ES-I3 (cell line): ENCODE data around the gene THTPA.

Source experiments
- H3K36me3 ChIP-seq: 2 replicates; pipeline ENCODE4 v1.6.1; 2013; ENCODE audit warnings: mild to moderate bottlenecking, low read length, control low read depth, moderate library complexity; ENCODE audit not compliant: insufficient read depth
- H3K4me1 ChIP-seq: 2 replicates; pipeline ENCODE4 v1.6.1; 2013; ENCODE audit warnings: mild to moderate bottlenecking, control low read depth, low read length; ENCODE audit not compliant: insufficient read depth
- H3K9ac ChIP-seq: 2 replicates; pipeline ENCODE4 v1.6.1; 2013; ENCODE audit warnings: low read depth, mild to moderate bottlenecking, low read length, moderate library complexity
- H3K9me3 ChIP-seq: 2 replicates; pipeline ENCODE4 v1.6.1; 2013; ENCODE audit warnings: mild to moderate bottlenecking, low read length, moderate library complexity; ENCODE audit not compliant: control insufficient read depth, insufficient read depth

Gene THTPA

DNA sequence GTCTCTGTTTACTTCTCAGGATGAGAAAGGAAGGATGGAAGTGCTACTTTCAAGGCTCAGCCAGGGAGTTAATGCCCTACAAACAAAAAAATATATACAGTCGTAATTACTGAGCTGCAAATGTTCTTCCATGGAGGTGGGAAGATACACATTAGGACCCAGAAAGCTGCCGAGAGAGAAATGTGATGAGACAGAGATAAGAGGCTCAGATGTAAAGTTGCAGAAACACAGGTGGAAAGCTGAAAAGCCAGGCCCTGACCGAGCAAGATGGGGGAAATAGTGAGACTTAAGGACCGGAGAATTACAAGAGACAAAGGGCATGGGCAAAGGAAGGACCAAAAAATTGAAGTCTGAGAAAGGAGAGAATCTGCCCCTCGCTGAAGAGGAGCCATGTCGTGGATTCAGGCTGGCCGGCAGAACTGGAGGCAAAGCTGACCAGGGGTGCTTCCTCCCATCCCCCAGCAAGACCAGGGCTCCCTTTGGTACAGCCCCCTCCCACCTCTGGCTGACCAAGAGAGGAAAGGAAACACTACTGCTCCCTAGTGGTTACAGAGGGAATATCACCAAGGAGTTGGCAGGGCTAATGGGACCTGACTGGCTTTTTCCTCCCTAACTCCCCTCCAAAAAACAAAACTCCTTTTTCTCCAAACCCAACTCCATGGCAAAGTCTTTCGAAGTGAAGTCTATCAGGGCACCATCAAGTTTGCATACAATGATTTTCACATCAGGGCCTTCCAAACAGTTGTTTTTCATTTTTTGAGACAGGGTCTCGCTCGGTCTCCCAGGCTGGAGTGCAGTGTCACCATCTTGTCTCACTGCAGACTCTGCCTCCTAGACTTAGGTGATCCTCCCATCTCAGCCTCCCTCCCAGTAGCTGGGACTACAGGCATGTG, 16.6 kb upstream of the THTPA start:
- Histone ChIP-seq H3K4me1 (peaks cover 31% of the 10 kb centered on the region), H3K9ac (peak overlapping the region; percentile 82), H3K36me3 (peaks cover 6% of the 10 kb centered on the region; the same call in 1 of the 2 replicates), H3K9me3 (no peaks in the 10 kb centered on the region)

DNA sequence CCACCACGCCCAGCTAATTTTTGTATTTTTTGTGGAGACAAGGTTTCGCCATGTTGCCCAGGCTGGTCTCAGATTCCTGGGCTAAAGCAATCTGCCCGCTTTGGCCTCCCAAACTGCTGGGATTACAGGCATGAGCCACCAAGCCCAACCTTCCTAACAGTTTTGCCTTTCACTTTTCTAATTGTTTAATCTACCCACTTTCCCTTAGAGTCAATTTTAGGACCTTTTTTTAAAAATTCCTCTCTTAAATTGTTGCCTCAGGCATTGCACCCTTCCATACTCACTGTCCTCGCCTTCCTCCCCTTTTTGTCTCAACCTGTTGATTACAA, 16.0 kb upstream of the THTPA start:
- peaks cover 31% of the 10 kb centered on the region for H3K4me1 ChIP-seq
- H3K9ac ChIP-seq: no peak overlapping the region

GRCh38 chr14:23542261-23542660, 13.8 kb upstream of the THTPA start:
- H3K4me1 ChIP-seq: peaks cover 39% of the 10 kb centered on the region
- H3K9ac ChIP-seq: no peak overlapping the region
- H3K36me3 ChIP-seq: peaks cover 6% of the 10 kb centered on the region; the same call in 1 of the 2 replicates
- H3K9me3 ChIP-seq: no peaks in the 10 kb centered on the region

More for the DNA sequence above, 16.0 kb upstream of the THTPA start:
- Histone ChIP-seq H3K9me3 (no peaks in the 10 kb centered on the region), H3K36me3 (peaks cover 6% of the 10 kb centered on the region; the same call in 1 of the 2 replicates)

DNA sequence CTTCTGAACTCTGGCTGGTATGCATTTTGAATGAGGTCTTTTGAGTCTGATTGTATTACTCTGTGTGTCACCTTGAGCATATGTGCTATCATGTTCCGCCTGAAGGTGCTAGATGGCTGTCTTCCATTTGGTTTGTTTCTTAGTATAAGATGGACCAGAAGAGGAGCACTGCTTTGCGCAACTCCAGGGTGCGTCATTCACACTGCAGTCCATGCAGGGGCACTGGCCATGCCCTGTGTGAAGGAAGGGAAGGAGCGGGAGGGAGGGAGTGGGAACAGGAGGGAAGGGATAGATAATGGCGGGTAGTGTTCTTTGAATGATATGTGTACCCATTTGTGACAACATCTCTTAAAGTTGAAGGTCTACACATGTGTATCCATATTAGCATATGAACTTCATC, 12.7 kb upstream of the THTPA start:
- no peak overlapping the region for H3K9ac ChIP-seq
- H3K36me3 ChIP-seq: peaks cover 6% of the 10 kb centered on the region; the same call in 1 of the 2 replicates
- H3K9me3 ChIP-seq: no peaks in the 10 kb centered on the region
- H3K4me1 ChIP-seq: peaks cover 50% of the 10 kb centered on the region

DNA sequence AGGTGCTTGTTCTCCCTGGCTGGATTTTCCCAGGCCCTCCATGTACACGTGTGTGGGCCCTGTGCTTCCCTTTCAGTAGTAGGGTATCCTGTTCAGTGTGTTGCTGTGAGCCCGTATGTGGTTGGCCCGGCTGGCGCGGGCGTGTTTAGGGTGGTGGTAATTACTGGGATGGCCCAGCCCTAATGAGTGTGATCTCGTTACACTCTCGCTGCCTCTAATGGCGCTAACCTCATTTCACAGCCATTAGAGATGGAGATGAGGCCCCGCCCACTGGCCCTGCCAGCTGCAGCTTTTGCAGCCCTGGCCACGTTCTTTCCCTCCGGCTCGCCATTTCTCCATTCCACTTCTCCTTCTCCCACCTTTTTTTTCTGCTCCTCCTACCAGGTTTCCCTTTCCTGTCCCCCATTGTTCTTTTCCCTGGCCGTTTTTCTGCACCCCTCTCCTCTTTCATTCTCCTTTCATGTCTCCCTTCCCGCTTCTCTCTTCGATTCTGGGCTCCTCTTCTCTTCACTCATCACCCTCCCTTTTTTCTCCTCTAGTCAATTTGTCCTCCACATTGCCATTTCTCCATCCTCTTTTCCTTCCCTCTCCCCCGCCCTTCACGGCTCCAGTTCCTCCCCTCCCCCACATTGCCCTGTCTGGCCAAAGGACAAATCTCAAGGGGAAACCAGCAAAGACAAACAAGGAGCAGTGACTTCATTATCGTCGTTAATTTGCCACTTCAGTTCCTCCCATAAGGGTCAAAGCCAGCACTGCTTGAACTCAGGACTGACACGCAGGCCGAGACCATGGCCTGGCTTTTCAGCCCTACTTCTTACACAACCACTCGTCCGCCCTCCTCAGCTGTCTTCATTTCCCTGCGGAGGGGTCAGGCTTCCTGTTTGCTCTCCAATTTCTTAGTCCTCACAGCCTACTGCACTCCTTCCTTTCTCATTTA, 11.3 kb upstream of the THTPA start:
- peaks cover 6% of the 10 kb centered on the region; the same call in 1 of the 2 replicates for H3K36me3 ChIP-seq
- H3K9me3 ChIP-seq: no peaks in the 10 kb centered on the region
- peaks cover 52% of the 10 kb centered on the region for H3K4me1 ChIP-seq
- peak overlapping the region; percentile 38 for H3K9ac ChIP-seq

DNA sequence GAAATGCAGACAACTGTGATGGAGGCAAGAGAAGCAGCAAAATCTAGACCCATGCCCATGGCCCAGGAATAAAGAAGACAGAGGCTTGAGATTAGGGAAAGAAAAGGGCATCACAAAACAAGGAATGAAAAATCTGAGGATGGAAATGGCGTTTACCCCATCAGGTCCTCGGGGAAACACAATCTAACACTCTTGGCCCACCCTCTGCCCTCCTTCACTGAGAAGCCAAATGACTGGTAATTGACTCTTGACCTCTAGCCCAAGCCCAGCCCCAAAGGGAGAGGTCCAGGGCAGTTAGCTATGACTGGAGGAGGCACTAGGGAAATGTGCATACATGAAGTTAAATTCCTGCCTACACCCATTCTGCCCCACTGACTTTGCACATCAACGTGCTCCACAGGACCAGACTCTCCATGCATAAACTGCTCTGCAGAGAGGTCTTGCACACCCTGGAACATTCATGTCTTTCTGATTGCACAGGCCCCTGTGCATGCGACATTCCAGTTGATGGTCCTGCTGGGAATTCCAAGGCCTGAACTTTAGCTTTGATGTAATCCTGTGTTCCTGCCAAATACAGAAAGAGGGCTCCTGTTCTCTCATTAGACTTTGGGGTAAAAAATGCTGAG, 10.2 kb upstream of the THTPA start:
- H3K36me3 ChIP-seq: peaks cover 6% of the 10 kb centered on the region; the same call in 1 of the 2 replicates
- no peaks in the 10 kb centered on the region for H3K9me3 ChIP-seq
- H3K4me1 ChIP-seq: peaks cover 49% of the 10 kb centered on the region
- H3K9ac ChIP-seq: no peak overlapping the region

GRCh38 chr14:23546450-23547035, 9.5 kb upstream of the THTPA start:
- Histone ChIP-seq H3K4me1 (peaks cover 49% of the 10 kb centered on the region), H3K9ac (no peak overlapping the region), H3K9me3 (no peaks in the 10 kb centered on the region), H3K36me3 (peaks cover 6% of the 10 kb centered on the region; the same call in 1 of the 2 replicates)

- H3K9ac ChIP-seq: no peak overlapping the region; the same call in 1 of the 2 replicates
- H3K4me1 ChIP-seq: peaks cover 49% of the 10 kb centered on the region
- no peaks in the 10 kb centered on the region for H3K9me3 ChIP-seq
- peaks cover 4% of the 10 kb centered on the region; the same call in 1 of the 2 replicates for H3K36me3 ChIP-seq
Observed at GRCh38 chr14:23547924-23548323, 8.1 kb upstream of the THTPA start.

- Histone ChIP-seq H3K9me3 (no peaks in the 10 kb centered on the region), H3K9ac (peak overlapping the region; percentile 8; the same call in 1 of the 2 replicates), H3K36me3 (no peaks in the 10 kb centered on the region), H3K4me1 (peaks cover 49% of the 10 kb centered on the region)
Observed at GRCh38 chr14:23548351-23549318, 7.4 kb upstream of the THTPA start.

- peaks cover 45% of the 10 kb centered on the region for H3K4me1 ChIP-seq
- H3K9me3 ChIP-seq: no peaks in the 10 kb centered on the region
- peak overlapping the region; percentile 86 for H3K9ac ChIP-seq
Observed at GRCh38 chr14:23550131-23550811, 5.8 kb upstream of the THTPA start.

DNA sequence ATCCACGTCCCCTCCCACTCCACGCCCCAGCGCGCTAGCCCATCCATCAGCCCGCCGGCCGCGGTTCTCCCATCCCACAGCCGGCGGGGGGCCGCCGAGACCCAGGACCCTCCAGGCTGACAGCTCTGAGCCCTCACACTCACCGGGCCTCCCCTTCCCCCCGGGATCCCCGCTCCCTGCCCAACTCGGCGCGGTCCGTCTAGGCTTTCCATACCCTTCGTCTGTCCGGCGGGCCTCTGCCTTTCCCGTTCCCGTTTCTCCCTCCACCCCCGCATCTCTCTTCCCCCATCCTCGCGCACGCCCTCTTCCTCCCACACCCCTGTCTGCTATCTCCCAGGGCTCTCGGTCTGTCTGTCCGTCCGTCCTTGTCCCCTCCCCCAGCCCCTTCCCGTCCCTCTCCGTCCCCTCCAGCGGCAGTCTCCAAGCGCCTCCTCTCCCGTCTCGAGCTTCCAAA, 5.2 kb upstream of the THTPA start:
- Histone ChIP-seq H3K36me3 (no peaks in the 10 kb centered on the region), H3K4me1 (peaks cover 39% of the 10 kb centered on the region), H3K9me3 (no peaks in the 10 kb centered on the region), H3K9ac (peak overlapping the region; percentile 86)

More at GRCh38 chr14:23550131-23550811, 5.8 kb upstream of the THTPA start:
- H3K36me3 ChIP-seq: no peaks in the 10 kb centered on the region

DNA sequence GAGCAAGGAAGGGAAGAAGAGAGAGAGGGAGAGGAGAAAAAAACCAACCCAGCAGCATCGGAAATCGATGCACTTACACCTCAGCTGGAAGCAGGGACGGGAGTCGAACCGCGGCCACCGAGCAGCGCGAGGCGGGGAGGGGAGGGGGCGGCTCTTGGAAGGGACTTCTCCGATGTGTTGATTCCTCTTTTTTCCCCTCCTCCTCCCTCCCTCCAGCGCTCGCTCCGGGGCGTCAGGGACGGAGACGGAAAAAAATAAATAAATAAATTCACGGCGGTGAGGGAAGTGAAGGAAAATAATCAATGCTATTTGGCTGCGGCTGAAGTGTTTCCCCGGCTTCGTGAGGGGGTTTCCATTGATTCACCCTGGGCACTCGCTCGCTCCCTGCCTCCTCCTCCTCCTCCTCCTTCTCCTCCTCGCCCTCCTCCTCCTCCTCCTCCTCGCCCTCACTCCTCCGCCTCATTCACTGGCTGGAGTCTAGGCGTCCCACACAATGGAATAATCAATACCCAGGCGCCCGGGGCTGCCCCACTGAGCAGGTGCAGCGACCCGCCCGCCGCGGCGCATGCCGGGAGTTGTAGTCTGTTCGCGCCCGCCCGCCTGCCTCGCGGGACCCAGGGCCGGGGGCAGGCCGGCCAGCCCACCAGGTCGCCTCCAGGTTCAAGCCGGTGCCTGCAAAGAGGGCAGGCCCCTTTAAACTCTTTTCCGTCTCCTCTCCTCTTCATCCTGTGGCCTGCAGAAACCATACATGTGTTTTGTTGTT, 4.6 kb upstream of the THTPA start, which contains the start of gene ZFHX2:
ZFHX2 (minus strand) TSS at position 500 of the 763 bp plus-strand sequence. CDS start 16,440 bp downstream, outside the sequence.
- H3K9me3 ChIP-seq: no peaks in the 10 kb centered on the region
- peak within 1 kb of the TSS; percentile 86 for H3K9ac ChIP-seq
- peaks cover 34% of the 10 kb centered on the region for H3K4me1 ChIP-seq
- H3K36me3 ChIP-seq: no peaks in the 10 kb centered on the region
